Measurements from ENCODE around the gene NR1D2.
"Not testable (repeated sequence)": the region's sequence is repeated elsewhere in the genome, so short reads cannot be mapped to it uniquely, and the experiment has no call there.

NR1D2 gene

DNA sequence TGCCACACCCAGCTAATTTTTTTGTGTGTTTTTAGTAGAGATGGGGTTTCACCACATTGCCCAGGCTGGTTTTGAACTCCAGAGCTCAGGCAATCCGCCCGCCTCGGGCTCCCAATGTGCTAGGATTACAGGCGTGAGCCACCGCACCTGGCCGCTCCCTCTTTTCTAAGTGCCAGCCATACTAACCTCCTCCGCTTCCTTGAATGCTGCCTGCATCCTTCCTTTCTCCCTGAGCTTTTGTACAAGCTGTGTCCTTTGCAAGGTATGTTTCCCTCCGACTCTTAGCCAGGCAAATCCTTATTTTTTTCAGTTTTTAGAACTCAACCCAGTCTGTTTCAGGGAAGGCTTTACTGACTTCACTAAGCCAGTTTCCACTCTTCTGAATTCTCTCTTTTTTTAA is 60.6 kb downstream of the NR1D2 start:
- DNase-seq (ENCODE audit: low spot score), result no peak

DNA sequence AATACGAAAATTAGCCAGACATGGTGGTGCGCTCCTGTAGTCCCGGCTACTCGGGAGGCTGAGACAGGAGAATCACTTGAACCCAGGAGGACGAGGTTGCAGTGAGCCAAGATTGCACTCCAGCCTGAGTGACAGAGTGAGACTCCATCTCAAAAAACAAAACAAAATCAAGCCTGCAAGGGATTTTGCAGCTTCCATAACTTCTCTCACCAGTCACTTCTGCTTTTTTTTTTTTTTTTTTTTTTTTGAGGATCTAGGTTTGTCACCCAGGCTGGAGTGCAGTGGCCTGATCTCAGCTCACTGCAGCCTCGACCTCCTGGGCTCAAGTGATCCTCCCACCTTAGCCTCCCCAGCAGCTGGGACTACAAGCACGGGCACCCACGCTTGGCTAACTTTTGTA is 65.7 kb downstream of the NR1D2 start:
- not testable (repeated sequence) for DNase-seq (ENCODE audit: low spot score)

DNA sequence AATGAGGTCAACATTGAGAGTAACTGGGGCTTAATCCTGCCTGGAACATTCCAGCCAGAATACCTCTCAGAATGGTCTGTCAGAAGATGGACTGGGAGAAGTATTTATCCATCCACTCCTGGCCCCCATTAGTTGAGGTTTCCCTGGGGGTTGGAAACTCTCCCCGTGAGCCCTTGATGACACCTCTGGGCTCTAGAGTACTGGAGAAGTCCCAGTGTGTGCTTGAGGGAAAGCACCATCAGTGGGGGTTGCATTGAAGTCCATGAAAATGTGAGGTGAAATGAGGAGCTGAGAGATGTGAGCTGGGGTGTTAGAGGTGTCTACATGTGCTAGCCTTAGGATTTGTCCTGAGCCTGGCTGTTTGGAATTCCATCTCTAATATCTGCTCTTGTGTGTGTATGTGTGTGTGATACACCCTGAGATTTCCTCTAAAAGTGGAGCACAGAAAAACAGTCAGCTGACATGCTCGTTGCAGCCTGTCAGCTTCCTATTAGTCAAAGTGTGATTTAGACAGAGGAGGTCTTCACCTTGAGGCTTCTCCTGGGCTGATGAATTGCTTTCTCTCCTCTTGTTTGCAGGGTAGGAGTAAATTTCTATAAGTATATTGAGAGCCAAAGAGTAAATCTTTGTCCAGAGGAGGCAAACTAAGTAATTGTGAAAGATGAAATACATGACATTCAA is 67.6 kb downstream of the NR1D2 start:
- DNase-seq (ENCODE audit: low spot score), result no peak

DNA sequence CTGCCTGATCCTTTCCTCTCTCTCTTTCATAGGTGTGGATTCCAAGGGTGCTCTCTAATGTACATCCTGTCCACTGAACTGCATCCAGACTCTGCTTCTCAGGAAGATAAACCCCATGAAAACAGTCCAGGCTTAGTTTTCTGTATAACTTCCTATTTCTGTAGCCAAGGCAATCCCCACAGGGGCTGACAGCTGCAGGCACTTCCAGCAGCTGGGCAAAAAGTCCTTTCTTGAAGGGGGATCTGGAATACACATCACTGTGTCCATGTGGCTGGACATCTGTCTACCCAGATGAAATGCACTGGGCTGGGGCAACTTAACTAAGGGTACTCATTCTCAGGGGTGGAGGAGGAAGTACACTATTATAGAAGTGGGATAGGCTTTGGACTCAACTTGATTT is 72.2 kb downstream of the NR1D2 start:
- no peak for DNase-seq (ENCODE audit: low spot score)

DNA sequence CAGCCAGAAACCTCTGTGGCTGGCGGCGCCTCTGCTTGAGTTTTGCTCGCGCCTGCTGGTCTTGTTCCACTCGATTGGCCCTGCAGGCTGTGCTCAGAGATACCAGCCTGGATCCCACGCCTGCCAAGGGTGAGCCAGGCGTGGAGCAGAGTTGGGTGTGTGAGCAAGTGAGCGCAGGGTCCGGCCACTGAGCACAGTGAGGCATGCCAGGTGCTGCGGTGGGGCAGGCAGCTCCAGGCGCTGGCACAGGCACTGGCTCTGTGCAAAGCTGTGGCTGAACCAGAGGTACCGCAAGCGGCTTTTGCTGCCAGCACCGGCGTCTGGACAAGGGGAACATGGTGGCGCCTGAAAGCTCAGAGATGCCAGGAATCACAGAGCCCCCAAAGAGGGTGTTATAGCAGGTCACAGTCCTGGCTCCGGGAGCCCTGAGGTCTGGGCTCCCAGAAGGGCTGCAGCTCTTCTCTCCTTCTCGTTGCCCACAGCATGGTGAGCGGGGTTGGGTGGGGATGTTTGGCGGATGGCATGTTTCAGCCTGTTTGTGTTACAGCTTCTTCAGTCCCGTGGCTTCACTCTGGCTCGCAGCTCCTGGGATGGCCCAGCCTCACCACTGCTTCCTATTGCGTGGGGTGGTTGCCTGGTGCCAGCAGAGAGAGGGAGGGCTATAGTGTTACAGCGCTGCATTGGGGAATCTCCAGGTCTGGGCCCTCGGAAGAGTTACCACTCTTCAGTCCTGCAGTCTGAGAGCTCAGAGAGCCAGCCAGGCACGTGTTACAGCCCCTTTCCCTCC is 73.9 kb downstream of the NR1D2 start:
- DNase-seq (ENCODE audit: low spot score), result no peak

DNA sequence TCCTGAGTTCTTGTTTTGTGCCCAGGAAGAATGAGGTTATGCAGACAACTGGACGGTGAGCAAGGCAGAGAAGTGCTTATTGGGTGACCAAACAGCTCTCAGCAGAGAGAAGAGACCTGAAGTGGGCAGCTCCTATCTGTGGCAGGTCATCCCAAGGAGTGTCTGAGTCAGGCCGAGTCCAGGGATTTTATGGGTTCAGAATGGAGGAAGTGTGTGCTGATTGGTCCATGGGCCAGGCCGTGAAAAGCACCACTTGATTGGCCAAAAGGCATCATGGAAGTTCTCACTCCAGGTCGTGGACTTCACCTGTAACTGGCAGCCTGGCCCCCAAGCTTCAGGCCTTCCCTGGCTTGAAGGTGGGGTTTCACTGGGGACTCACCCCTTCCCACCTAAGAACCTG is 74.5 kb downstream of the NR1D2 start:
- no peak for DNase-seq (ENCODE audit: low spot score)

DNA sequence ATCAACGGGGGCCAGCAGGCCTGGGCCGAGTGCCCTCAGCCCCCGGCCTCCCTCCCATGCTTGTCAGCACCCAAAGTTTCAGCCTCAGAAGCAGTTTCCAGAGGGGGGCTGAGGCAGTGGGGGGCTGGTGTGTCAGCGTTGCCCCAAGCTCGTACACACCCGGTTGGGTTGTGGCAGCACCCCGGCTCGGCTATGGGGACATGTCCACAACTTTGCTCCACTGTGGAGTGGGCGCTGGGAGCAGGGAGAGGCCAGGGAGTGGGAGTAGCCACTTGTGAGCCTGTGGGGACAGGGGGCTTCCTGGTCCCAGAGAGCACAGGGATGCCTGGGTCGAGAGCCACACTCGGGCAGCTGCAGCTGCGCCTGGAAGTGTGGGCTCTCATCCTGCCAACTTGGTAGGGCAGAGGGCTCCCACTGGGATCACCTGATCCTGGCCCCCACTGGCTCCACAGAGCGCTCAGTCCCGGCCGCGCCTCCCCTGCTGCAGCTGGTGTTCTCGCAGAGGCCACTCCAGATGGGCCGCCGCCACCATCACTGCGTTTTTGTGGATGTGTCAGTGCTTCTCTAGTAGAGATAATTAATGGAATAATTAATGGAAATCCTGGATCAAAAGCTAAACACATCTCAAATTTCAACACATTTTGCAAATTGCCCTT is 75.1 kb downstream of the NR1D2 start:
- no peak for DNase-seq (ENCODE audit: low spot score)

DNA sequence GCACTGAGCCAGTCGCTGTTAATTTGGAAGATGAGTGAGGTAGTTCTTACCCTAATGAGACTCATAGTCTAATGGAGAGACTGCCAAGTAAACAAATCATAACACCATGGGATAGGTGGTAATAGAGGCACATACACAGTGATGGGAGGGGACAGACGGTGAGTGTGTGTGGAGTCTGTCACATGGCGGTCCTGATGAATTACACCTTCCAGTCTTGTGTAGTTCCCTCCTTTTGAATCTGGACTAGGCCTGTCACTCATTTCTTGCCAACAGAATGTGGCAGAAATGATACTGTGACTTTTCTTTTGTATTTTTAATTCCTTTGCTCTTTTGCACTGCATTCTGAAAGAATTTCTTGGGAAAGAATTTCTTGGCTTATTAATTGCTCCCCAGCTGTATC is 78.1 kb downstream of the NR1D2 start:
- DNase-seq (ENCODE audit: low spot score), result no peak

DNA sequence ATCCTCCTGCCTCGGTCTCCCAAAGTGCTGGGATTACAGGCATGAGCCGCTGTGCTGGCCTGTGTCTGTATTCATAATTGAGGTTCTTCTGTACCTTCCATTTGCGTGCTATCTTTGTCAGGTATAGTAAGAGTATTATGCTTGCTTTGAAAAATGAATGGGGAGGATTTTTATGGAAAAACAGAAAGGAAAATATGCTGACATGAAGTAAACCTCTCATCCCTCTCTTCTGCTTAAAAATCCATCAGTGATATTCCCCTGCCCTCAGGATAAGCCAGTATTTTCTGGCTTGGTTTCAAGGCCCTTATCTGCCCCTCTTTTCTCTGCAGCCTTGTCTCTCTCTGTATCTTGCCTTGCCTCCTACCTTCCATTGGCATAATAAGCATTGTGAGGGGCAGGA is 80.7 kb downstream of the NR1D2 start:
- DNase-seq (ENCODE audit: low spot score), result no peak

DNA sequence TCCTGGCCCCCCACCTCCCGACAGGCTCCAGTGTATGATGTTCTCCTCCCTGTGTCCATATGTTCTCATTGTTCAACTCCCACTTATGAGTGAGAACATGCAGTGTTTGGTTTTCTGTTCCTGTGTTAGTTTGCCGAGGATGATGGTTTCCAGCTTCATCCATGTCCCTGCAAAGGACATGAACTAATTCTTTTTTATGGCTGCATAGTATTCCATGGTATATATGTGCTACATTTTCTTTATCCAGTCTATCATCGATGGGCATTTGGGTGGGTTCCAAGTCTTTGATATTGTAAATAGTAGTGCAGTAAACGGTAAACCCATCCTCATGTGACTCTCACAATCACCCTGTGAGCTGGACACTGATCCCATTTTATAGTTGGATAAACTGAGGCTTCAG is 81.6 kb downstream of the NR1D2 start:
- DNase-seq (ENCODE audit: low spot score), result not testable (repeated sequence)

DNA sequence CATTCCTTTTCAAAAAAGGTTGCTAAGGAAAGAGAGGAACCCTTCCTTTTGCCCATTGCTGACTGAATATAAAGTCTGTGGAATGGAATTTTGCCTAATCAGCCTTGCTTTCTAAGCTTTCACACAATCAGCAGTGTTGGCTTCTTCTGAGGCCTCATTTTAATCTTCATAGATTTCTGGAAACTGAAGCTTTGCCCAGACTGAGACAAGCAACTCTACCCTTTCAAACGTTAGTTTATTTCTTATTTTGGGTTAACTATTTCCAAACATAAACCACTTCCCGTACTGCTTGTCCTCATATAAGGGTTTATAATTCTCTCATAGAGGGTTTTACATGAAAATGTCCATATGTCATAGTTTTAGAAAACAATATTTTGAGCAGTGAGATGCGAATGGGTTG is 82.9 kb downstream of the NR1D2 start:
- no peak for DNase-seq (ENCODE audit: low spot score)

Data from NAMALWA (cell line).